Upper lobe of left lung (tissue), 6 donors: ENCODE data around the gene HS6ST2. TPM values are rescaled to one million over a fixed set of nuclear protein-coding genes. Genes with fewer than 3 reads are reported as not detected.

ENCODE experiments used
- ATAC-seq, 2 donors: fragments of 200-7000 bp; cut with Tn5 transposase; one replicate each; pipeline ENCODE4 v1.9.1; 2022; ENCODE audit warnings: mild to moderate bottlenecking in 2 of 2, moderate library complexity in 2 of 2; ENCODE audit not compliant: low FRiP score in 2 of 2
- DNase-seq, 2 donors: peaks; one replicate each; pipeline ENCODE4 v3.0.0-alpha.2; 2019 to 2020
- H3K27ac ChIP-seq, 4 donors: fragments of 200-600 bp; sonication (generic); one replicate each; pipeline ENCODE4 v1.5.1; 2016 to 2019
- H3K27me3 ChIP-seq, 4 donors: fragments of 200-600 bp; sonication (generic); one replicate each; pipeline ENCODE4 v1.5.1; 2017 to 2019
- H3K36me3 ChIP-seq, 4 donors: fragments of 200-600 bp; sonication (generic); one replicate each; pipeline ENCODE4 v1.5.1; 2016 to 2019
- H3K4me1 ChIP-seq, 4 donors: fragments of 200-600 bp; sonication (generic); one replicate each; pipeline ENCODE4 v1.5.1; 2018 to 2019
- H3K4me3 ChIP-seq, 4 donors: fragments of 200-600 bp; sonication (generic); one replicate each; pipeline ENCODE4 v1.5.1; 2017 to 2019; ENCODE audit warnings: mild to moderate bottlenecking in 2 of 4, moderate library complexity in 1 of 4
- H3K9me3 ChIP-seq, 4 donors: fragments of 200-600 bp; sonication (generic); one replicate each; pipeline ENCODE4 v1.5.1; 2018 to 2019
- CTCF ChIP-seq, 6 experiments: fragments of 450-650 bp in 4 of 6; fragments of 200-600 bp in 2 of 6; sonication (generic) in 2 of 6; IDR thresholded peaks; one replicate each; pipeline ENCODE4 v1.5.1; 2016 to 2019; ENCODE audit warnings: antibody characterized with exemption in 6 of 6
- EP300 ChIP-seq, 4 donors: sonication (generic); formaldehyde crosslinking; IDR thresholded peaks; one replicate each; pipeline ENCODE4 v1.5.1; 2017; ENCODE audit warnings: antibody characterized with exemption in 4 of 4, control low read depth in 2 of 4
- POLR2A ChIP-seq, 4 donors: fragments of 450-650 bp; IDR thresholded peaks; one replicate each; pipeline ENCODE4 v1.5.1; 2016 to 2017; ENCODE audit warnings: antibody characterized with exemption in 4 of 4, mild to moderate bottlenecking in 2 of 4
- POLR2AphosphoS5 ChIP-seq, 2 donors: sonication (generic); formaldehyde crosslinking; IDR thresholded peaks; one replicate each; pipeline ENCODE4 v1.5.1; 2017; ENCODE audit warnings: antibody characterized with exemption in 2 of 2
- WGBS, 2 donors: methylation state at CpG; one replicate each; pipeline ENCODE4 v1.1.5; 2017 to 2018; 5-methylcytosine and 5-hydroxymethylcytosine counted together
- total RNA-seq, 6 donors: library from RNA; depleted of rRNA in 4 of 6; stranded (reverse); fragments of >200 nt in 4 of 6; gene quantifications; one replicate each; pipeline versions ENCODE4 v1.1.0 to v1.2.1, GENCODE V29; 2016 to 2021
- donor health status: DM: no; HTN: no; CAD: no; lungs with moderate emphysema.
- donor health status: DM: no; HTN: yes; CAD: no; lungs with severe emphysema.

Gene HS6ST2
- total RNA-seq, 6 donors from 2014 or later = 0.30 to 2.5 (median 1.2) TPM

GRCh38 chrX:132594999-132595398 lies 363.4 kb downstream of the HS6ST2 start:
- DNase-seq (no peak), ATAC-seq (no peak)
- Histone ChIP-seq H3K27me3 (no peaks in the 10 kb centered on the region), H3K4me3 (no peak overlapping the region), H3K4me1 (no peaks in the 10 kb centered on the region), H3K36me3 (no peaks in the 10 kb centered on the region), H3K27ac (no peak overlapping the region), H3K9me3 (no peaks in the 10 kb centered on the region)
- WGBS, 2 donors = 65 to 94% methylated on average over 3 of the region's 3 CpGs
- TF ChIP-seq POLR2AphosphoS5 (IDR thresholded peaks at IDR 0.05) (no peak), POLR2A (IDR thresholded peaks at IDR 0.05) (no peak)

GRCh38 chrX:132594129-132594528 lies 364.3 kb downstream of the HS6ST2 start:
- WGBS, 2 donors = 84 to 88% methylated on average over 5 of the region's 5 CpGs
- DNase-seq (no peak), ATAC-seq (no peak)
- no peak overlapping the region for H3K4me3 ChIP-seq
- TF ChIP-seq POLR2A (IDR thresholded peaks at IDR 0.05) = no peak
- TF ChIP-seq POLR2AphosphoS5 (IDR thresholded peaks at IDR 0.05) = no peak
- TF ChIP-seq EP300 (IDR thresholded peaks at IDR 0.05) = no peak
- H3K4me1 ChIP-seq = no peaks in the 10 kb centered on the region
- no peaks in the 10 kb centered on the region for H3K36me3 ChIP-seq
- no peaks in the 10 kb centered on the region for H3K27me3 ChIP-seq
- no peak overlapping the region for H3K27ac ChIP-seq
- no peaks in the 10 kb centered on the region for H3K9me3 ChIP-seq

GRCh38 chrX:132592880-132593279 lies 365.5 kb downstream of the HS6ST2 start:
- Histone ChIP-seq H3K4me1 (no peaks in the 10 kb centered on the region), H3K36me3 (no peaks in the 10 kb centered on the region), H3K27ac (no peak overlapping the region), H3K4me3 (no peak overlapping the region), H3K9me3 (no peaks in the 10 kb centered on the region), H3K27me3 (no peaks in the 10 kb centered on the region)
- peak in 2 of 6 experiments; percentile 14 to 31 for TF ChIP-seq CTCF (IDR thresholded peaks at IDR 0.05)
- TF ChIP-seq EP300 (IDR thresholded peaks at IDR 0.05) = no peak
- no peak for ATAC-seq
- WGBS, 2 donors = 16 to 59% methylated on average over 2 of the region's 2 CpGs
- no peak for DNase-seq

GRCh38 chrX:132591719-132592275 lies 366.6 kb downstream of the HS6ST2 start:
- WGBS, 2 donors = 83 to 100% methylated on average over 3 of the region's 3 CpGs
- no peaks in the 10 kb centered on the region for H3K9me3 ChIP-seq
- no peaks in the 10 kb centered on the region for H3K4me1 ChIP-seq
- no peak for ATAC-seq
- no peak overlapping the region for H3K4me3 ChIP-seq
- TF ChIP-seq CTCF (IDR thresholded peaks at IDR 0.05) (no peak), POLR2A (IDR thresholded peaks at IDR 0.05) (no peak), POLR2AphosphoS5 (IDR thresholded peaks at IDR 0.05) (no peak), EP300 (IDR thresholded peaks at IDR 0.05) (no peak)
- H3K36me3 ChIP-seq = no peaks in the 10 kb centered on the region
- H3K27ac ChIP-seq = no peak overlapping the region
- H3K27me3 ChIP-seq = no peaks in the 10 kb centered on the region
- DNase-seq = no peak

- DNase-seq = no peak
- Histone ChIP-seq H3K4me3 (no peak overlapping the region), H3K27me3 (no peaks in the 10 kb centered on the region), H3K9me3 (no peaks in the 10 kb centered on the region), H3K27ac (no peak overlapping the region), H3K36me3 (no peaks in the 10 kb centered on the region), H3K4me1 (no peaks in the 10 kb centered on the region)
- WGBS, 2 donors = 56 to 76% methylated on average over 2 of the region's 2 CpGs
- no peak for ATAC-seq
- TF ChIP-seq CTCF (IDR thresholded peaks at IDR 0.05) (no peak), POLR2A (IDR thresholded peaks at IDR 0.05) (no peak), POLR2AphosphoS5 (IDR thresholded peaks at IDR 0.05) (no peak), EP300 (IDR thresholded peaks at IDR 0.05) (no peak)
These were observed 367.9 kb downstream of the HS6ST2 start for GRCh38 chrX:132590350-132591026.

- Histone ChIP-seq H3K36me3 (no peaks in the 10 kb centered on the region), H3K27ac (no peak overlapping the region), H3K9me3 (no peaks in the 10 kb centered on the region), H3K27me3 (no peaks in the 10 kb centered on the region), H3K4me1 (no peaks in the 10 kb centered on the region), H3K4me3 (no peak overlapping the region)
- no peak for DNase-seq
- 93% methylated on average over 4 of the region's 4 CpGs for WGBS, 2 donors
- TF ChIP-seq CTCF (IDR thresholded peaks at IDR 0.05) (no peak), EP300 (IDR thresholded peaks at IDR 0.05) (no peak), POLR2A (IDR thresholded peaks at IDR 0.05) (no peak), POLR2AphosphoS5 (IDR thresholded peaks at IDR 0.05) (no peak)
- no peak for ATAC-seq
These were observed 373.5 kb downstream of the HS6ST2 start for GRCh38 chrX:132584936-132585335.
